GM19397 (cell line): Measurements from ENCODE around the gene FHDC1.
"Not testable (repeated sequence)": the region's sequence is repeated elsewhere in the genome, so short reads cannot be mapped to it uniquely, and the experiment has no call there.

ENCODE experiments used
- ATAC-seq: cut with Tn5 transposase; IDR thresholded peaks from one replicate; pipeline ENCODE4 v1.9.1; 2021; ENCODE audit warnings: mild to moderate bottlenecking, moderate library complexity; ENCODE audit not compliant: unreplicated experiment

The FHDC1 gene, protein sequence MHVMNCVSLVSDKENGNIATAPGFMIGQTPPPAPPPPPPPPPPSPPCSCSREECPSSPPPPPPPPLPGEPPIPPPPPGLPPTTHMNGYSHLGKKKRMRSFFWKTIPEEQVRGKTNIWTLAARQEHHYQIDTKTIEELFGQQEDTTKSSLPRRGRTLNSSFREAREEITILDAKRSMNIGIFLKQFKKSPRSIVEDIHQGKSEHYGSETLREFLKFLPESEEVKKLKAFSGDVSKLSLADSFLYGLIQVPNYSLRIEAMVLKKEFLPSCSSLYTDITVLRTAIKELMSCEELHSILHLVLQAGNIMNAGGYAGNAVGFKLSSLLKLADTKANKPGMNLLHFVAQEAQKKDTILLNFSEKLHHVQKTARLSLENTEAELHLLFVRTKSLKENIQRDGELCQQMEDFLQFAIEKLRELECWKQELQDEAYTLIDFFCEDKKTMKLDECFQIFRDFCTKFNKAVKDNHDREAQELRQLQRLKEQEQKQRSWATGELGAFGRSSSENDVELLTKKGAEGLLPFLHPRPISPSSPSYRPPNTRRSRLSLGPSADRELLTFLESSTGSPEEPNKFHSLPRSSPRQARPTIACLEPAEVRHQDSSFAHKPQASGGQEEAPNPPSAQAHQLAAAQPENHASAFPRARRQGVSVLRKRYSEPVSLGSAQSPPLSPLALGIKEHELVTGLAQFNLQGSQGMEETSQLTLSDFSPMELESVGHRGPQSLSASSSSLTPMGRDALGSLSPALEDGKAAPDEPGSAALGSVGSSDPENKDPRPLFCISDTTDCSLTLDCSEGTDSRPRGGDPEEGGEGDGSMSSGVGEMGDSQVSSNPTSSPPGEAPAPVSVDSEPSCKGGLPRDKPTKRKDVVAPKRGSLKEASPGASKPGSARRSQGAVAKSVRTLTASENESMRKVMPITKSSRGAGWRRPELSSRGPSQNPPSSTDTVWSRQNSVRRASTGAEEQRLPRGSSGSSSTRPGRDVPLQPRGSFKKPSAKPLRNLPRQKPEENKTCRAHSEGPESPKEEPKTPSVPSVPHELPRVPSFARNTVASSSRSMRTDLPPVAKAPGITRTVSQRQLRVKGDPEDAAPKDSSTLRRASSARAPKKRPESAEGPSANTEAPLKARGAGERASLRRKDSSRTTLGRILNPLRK

DNA sequence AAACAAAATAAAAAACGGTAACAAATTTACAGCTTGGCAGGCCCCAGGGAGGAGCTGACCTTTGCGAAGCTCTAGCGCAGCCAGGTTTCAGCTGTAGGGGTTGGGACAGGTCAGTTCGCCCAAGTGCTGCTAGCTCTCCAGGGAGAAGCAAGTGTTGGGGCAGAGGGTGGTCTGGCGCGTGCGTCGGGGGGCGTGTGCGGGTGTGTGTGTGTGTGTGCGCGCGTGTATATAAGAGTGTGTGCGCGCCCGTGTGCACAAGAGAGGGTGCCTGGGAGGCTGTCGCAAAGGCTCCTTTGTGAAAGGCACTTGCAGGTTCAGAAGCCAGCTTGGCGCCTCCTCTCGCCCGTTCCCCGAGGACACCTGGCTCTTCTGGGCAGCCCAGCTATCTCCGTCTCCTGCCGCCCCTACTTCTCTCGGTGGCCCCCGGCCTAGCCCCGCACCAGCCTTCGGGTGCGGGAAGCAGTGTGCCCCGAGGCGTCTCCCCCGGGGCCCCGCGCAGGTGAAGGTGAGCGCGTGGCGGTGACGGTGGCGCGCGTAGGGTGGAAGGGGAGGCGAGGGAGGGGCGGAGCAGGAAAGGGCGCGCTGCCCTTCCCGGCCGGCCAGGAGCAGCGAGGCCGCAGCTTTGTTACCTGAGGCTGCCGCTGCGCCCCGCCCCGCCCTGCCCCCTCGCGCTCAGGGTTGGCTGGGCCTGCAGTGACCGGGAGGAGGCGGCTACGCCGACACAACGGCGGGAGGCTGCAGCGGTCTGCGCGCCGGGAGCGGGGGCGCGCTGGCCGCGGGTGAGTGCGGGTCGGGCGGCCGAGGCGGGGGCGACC lies at the start of gene FHDC1:
TSS of gene FHDC1 (plus strand) at position 693 of the 815 bp plus-strand sequence. CDS start 6,735 bp downstream, outside the sequence.
- ATAC-seq = peak; percentile 34

DNA sequence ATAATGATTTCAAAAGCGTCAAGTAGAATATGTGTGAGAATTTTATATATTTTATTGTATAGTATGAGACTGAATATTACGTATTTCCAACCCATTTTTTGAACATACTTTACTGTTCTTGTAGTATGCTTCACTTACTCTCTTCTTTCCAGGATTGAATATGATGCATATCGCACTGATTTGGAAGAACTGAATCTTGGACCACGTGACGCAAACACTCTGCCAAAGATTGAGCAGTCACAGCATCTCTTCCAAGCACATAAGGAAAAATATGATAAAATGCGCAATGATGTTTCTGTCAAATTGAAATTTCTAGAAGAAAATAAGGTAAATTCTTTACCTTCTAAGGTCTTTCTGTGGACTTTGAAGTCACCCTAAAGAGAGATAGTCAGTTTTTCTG lies 48.1 kb upstream of the FHDC1 start:
- no peak for ATAC-seq

DNA sequence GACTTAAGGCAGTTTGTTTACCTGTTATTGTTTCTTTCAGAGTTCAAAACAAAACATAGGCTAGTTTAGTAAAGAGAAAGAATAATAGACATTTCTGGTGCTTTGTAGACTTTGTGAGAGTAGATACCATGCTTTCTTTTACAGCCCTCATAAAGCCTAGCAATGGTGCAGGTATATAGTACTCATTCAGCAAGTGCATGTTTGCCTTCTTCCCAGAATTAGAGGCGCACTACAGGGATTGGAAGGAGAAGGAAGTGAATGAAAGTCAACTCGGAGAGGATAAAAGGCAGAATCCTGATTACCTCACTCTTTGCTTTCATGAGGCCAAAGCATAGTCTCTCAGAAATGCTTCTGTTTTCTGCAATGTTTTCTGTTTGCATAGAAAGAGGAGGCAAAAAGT lies 43.1 kb upstream of the FHDC1 start:
- no peak for ATAC-seq

DNA sequence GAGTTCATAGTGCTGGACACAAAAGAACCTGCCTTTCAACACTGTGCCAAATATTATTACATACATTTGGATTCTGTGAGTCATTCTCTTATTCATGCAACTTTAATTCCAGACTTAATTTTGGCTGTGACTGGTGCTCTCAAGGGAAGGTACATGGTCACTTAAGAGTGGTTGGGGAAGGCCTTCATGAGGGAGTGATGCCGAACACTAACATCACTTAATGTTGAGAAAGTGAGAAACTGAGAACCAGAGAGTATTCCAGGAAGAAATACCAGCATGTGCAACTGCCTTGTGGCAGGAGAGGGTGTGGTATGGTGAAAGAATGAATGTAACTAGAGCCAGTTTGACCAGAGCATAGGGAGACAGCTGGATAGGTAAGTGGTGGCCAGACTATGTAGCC lies 41.5 kb upstream of the FHDC1 start:
- no peak for ATAC-seq

DNA sequence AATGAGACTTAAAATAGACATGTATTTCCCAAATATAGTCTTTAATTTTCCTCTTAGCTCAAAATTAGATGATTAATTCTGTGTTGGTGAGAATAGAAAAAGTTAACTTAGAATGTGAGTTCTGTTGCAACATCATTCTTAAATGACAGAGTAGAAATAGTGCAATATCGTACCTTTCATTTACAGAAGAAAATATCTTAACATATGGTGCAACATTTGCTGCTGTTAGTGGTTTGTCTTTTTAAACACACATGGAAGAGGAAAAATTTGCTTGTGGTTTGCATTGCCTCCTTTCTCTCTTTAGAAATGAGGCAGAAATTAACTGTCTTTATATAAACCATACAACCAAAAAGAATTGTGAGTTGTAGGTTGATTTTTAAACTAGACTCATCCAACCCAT lies 39.3 kb upstream of the FHDC1 start:
- ATAC-seq = no peak

DNA sequence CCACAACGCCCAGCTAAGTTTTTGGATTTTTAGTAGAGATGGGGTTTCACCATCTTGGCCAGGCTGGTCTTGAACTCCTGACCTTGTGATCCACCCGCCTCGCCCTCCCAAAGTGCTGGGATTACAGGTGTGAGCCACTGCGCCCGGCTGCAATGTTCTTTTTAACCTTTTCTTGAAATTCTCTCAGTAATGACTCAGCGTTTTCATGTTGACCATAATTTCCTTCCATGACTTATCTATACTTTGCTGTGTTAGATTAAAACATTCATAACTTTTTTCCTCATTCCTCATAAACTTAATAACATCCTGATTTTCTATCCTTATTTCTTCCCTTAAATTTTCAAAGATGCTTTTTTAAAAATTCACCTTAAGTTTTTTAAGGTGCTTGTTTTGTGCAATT lies 38.0 kb upstream of the FHDC1 start:
- not testable (repeated sequence) for ATAC-seq

DNA sequence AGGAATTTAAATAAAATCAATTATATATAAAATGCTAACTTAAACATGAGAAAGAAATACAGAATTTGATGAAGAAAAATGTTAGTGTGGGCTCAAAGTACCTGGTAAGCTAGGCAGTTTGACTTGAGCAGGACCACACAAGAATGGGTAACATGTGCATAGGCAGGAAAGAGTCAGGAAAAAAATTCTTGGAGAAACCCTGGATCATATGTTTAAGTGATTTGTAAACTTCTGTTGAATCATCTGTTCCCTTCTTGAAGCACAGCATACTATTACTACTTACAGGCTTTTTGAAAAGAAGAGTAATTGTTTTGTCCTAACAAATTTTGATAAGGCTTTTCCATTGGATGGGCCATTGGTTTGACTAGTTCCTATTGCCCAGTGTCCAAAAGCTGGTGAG lies 37.5 kb upstream of the FHDC1 start:
- no peak for ATAC-seq

DNA sequence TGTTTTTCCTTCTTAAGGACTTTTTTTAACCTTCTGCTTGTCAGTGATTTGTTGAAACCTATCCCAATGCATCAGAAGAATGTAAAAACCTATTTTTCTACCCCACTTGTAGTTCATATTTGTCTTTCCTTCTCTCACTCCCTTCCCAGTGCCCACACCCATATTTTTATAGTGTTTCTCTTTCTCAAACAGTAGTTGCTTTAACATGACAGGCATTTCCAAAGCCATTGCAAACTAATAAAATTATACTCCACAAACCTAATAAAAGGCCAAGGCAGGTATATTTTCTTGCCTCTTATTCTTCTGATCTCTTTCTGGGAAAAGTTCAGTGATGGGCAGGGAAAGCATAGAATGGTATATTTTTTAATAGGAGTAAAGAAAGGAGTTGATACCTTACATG lies 35.7 kb upstream of the FHDC1 start:
- no peak for ATAC-seq

DNA sequence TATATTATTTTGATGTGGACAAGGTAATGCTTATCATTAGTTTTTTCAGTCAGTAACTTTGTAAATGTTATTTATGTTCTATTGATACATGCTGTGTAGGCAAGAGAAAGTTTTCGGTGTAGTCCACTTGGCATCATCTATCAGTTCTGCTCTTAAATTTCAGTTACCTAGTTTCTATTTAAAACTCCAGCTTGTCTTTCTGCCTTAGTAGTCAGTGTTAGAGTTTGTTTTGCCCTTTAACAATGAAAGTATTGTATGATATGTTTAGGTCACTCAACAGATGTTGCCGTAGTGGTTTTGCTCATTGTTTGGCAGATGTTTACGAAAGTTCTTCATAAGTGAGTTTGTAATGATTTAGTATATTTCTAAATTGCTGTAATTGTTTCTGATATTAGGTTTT lies 34.9 kb upstream of the FHDC1 start:
- no peak for ATAC-seq

DNA sequence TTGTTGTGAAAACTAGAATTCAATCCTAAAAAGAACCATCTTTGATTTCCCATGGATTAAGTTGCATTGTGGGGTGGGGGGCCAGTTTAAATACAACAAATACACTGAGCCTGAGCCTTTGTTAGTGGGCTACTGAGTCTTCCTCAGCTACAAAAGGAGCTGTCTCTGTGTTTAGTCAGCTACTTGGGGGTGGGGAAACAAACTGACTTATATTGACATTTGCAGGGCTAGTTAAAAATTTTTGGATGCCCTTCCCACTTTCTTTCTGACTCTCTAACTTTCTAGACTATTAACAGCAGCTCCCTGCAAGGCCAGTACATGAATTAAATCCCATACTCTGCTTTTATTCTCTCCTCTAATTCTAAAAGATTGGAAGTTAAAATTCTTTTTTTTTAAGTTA lies 32.5 kb upstream of the FHDC1 start:
- no peak for ATAC-seq

DNA sequence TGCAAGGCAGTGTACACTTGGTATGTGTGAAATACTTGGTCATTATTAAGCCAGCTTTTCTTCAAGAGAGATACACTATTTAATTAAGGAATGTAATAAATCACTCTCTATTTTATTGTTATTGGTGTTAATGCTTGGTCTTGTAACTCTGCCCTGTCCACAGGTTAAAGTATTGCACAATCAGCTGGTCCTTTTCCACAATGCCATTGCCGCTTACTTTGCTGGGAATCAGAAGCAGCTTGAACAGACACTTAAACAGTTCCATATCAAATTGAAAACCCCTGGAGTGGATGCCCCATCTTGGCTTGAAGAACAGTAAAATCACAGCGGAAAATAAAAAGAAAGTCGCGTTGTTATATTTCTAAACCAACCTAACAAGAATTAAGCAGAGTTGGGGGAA lies 26.2 kb upstream of the FHDC1 start:
- ATAC-seq = no peak

DNA sequence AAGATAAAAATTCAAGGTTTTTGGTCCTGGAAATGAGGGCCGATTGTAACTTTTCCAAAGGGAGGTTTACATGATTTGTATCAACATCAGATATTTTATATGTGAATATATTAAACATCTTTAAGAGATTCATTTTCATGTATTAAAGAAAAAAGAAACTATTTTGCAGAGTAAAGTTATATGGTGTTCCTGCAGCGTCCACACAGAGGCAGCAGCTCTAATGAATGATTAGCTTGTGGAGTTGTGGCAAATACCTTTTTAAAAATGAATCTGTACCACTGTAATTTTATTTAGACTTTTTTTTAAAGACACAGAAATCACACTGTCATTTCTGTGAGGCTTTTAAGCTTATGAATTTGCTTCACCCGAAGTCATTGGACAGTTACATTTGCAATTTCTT lies 25.6 kb upstream of the FHDC1 start:
- ATAC-seq = no peak

DNA sequence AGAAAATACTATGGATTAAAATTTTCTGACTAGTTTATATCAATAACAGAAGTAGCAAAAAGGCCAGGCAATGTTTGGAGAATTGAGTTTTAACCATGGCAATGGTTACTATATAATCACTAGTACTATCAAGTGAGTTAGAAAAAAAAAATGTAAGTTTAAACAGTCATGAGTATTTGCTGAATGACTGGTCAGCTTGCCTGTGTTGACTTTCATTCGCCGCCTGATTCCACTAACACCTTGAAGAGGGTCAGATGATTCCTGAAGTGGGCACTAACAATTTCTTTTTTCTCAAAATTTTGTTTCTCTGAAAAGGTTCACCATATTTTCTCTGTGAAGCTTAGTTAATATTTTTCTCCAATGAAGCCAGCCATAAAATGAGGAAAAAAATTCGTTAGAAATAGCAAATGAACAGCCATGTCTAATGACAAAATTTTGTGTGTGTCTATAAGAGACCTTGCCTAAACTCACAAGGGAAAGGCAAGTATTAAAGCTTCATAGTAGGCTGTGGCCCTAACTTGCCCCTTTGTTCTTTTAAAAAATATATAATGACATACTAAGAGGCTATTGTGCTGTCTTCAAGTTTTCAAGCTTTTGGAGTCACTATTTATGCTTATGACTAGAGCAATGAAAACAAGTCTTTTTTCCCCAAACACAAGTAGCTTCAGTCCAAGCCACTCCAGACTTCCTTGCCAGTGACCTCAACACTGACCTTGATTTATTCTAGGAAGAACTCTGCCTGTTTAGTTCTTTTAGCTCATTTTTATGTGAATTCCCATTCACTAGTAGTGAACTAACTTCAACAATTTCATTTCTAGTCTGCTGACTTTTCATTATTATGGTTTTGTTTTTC lies 18.4 kb upstream of the FHDC1 start:
- ATAC-seq = no peak

DNA sequence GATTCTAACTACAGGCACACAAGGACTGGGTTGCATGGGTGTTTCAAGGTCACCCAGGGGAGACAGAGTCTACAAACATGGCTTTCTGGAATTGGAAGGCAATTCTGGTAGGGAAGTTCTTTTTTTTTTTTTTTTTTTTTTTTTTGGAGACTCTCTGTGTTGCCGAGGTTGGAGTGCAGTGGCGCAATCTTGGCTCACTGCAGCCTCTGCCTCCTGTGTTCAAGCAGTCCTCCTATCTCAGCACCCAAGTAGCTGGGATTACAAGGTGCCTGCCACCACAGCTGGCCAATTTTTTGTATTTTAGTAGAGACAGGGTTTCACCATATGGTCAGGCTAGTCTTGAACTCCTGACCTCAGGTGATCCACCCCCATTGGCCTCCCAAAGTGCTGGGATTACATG lies 16.3 kb upstream of the FHDC1 start:
- no peak for ATAC-seq

DNA sequence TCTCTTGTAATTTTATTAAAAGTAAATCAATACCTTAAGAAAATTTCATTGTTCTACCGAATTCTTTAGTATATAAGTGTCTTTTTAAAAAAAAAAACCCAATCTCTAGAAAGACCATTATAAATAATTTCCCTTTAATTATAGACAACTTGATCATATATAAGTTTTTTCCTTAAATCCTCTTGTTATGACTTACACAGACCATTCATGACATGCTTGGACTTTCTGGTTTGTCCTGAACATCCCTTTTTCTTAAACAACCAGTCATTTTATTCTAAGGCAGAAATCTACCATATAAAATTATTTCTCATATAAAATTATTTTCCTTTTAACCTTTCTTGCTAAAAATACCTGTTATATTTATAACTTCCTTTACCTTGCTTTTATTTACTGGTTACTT lies 15.4 kb upstream of the FHDC1 start:
- ATAC-seq = no peak

DNA sequence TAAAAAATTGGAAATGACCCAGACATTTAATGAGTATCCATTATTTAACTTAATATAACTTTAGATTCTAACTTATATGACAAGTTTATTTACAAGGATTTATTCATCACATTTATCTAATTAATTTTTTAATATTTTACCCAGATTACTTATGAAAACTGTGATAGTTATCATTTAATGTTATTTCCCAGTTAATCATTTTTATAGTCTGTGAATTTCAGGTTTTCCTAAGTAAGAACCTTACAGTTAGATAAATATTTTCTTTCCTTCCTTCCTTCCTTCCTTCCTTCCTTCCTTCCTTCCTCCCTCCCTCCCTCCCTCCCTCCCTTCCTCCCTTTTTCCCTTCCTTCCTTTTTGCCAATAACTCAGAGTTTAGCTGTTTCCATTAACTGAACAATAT lies 14.8 kb upstream of the FHDC1 start:
- ATAC-seq = no peak

DNA sequence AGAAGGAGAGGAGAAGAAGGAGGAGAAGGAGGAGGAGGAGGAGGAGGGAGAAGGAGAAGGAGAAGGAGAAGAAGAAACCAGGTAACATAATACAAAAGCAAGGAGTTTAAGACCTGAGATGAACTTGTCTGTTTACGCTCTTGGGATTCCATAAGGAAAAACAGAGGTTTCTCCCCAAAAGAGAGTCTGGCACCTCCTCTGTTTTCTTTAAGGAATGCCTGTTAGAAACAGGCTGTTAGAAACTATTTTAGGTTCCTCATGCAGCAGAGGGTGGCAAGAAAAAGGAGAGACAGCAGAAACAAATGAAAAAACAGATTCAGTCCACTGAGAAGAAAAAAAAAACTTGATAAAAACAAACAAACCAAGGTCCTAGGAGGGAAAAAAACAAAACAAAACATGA lies 10.3 kb upstream of the FHDC1 start:
- no peak for ATAC-seq

DNA sequence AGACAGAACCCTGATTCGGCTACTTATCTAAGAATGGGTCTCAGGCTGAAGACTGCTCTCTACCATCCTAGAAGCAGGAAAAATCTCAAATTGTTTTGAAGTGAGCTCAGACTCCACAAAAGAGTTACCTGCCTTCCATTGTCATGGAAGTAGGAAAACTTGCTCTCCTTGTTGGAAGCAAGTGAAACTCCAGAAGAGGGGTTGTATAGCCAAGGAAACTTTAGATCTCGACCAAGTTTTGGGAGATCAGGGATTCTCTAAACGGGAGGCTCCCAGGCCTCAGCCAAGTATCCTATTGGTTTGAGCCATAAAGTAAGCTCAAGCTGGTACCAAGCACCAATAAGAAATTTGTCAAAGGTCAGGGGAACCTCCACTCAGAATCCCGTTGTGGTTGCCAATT lies 9.2 kb upstream of the FHDC1 start:
- no peak for ATAC-seq

DNA sequence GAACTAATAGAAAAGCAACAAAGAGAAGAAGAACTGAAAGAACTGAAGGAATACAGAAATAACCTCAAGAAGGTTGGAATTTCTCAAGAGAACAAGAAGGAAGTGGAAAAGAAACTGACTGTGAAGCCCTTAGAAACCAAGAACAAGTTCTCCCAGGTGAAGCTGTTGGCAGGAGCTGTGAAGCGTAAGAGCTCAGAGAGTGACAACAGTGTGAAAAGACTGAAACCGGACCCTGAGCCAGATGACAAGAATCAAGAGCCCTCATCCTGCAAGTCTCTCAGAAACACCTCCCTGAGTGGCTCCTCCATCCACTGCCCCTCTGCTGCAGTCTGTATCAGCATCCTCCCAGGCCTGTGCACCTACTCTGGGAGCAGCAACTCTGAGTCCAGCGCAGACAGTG lies 8.4 kb upstream of the FHDC1 start:
- ATAC-seq = no peak

DNA sequence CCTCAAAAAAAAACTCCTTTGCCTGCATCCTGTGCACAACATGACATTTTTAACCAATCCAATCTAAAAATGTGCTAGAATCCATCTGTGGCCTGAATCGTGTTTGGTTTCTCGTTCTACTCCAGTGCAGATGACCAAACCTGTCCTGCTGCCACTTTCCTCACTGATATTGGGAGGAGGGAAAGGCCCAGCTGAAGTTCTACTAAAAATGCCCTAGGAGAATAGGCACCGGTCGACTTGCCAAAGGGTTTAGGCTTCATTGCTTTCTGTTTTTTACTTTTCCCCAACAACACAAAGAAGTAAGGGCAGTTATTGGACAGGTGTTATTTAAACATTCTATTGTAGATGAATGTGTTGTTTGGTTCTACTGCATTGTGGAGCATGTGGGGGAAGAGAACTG lies 7.8 kb upstream of the FHDC1 start:
- no peak for ATAC-seq
